Lower lobe of right lung (tissue), 2 donors: ENCODE data around the gene ARMC7. TPM values are rescaled to one million over a fixed set of nuclear protein-coding genes. Genes with fewer than 3 reads are reported as not detected.

Experiments used
- ATAC-seq, 2 donors: fragments of 200-7000 bp; cut with Tn5 transposase; one replicate each; pipeline ENCODE4 v1.9.1; 2020 to 2022; ENCODE audit warnings: mild to moderate bottlenecking in 2 of 2, moderate library complexity in 2 of 2
- DNase-seq: peaks from one replicate; pipeline ENCODE4 v3.0.0-alpha.2; 2020
- H3K27ac ChIP-seq: fragments of 200-600 bp; one replicate; pipeline ENCODE4 v1.8.0; 2022
- H3K27me3 ChIP-seq: fragments of 200-600 bp; one replicate; pipeline ENCODE4 v1.8.0; 2022; ENCODE audit warnings: low read depth
- H3K36me3 ChIP-seq: fragments of 200-600 bp; one replicate; pipeline ENCODE4 v1.8.0; 2022; ENCODE audit warnings: mild to moderate bottlenecking
- H3K4me1 ChIP-seq: fragments of 200-600 bp; one replicate; pipeline ENCODE4 v1.8.0; 2022
- H3K4me3 ChIP-seq: fragments of 200-600 bp; one replicate; pipeline ENCODE4 v1.8.0; 2022; ENCODE audit warnings: mild to moderate bottlenecking
- H3K9me3 ChIP-seq: fragments of 200-600 bp; one replicate; pipeline ENCODE4 v1.8.0; 2022
- intact Hi-C: fragments of 100-400 bp; cut with DNase I; formaldehyde crosslinking; loops from one replicate; pipeline ENCODE4 v1.11.0; 2022
- total RNA-seq: library from RNA; stranded (reverse); fragmentation: NEBNext Ultra II Directional; extraction: Animal tissue kit (Norgen Biotek cat#: 25700); gene quantifications from one replicate; pipeline ENCODE4 v1.2.1, GENCODE V29; 2021
- TF ChIP-seq, protein P1 (sequence below): fragments of 200-600 bp; IDR thresholded peaks from one replicate; pipeline ENCODE4 v1.8.0; 2022; ENCODE audit warnings: antibody characterized with exemption, mild to moderate bottlenecking
- donor health status: DM: no; HTN: yes; CAD: no; lungs with severe emphysema.

The ARMC7 gene
- total RNA-seq, 1 donor from 2014 or later: 16.7 TPM

DNA sequence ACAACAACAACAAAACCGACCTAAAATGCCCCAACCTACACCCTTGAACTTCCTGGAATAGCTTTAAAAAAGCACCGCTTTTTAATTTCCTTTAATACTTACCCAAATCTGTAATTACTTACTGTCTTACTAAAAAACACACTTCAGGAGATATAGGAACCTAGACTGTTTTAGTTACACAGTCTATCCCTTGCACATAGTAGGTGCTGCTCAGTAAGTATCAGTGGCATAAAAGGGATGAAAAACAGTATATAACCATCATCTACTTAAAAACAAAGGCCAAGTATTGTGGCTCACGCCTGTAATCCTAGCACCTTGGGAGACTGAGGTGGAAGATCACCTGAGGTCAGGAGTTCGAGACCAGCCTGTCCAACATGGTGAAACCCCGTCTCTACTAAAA lies 66.9 kb downstream of the ARMC7 start:
- H3K27ac ChIP-seq: no peak overlapping the region
- H3K27me3 ChIP-seq: no peaks in the 10 kb centered on the region
- ATAC-seq (no peak), DNase-seq (no peak)
- no peak overlapping the region for H3K4me3 ChIP-seq
- H3K4me1 ChIP-seq: peaks cover 20% of the 10 kb centered on the region
- peaks cover 87% of the 10 kb centered on the region for H3K36me3 ChIP-seq
- H3K9me3 ChIP-seq: no peaks in the 10 kb centered on the region
- intact Hi-C loops: loop anchor here (10.0 kb wide), 1 partner anchor 62 kb away; no protein-coding TSS in a partner anchor
- TF ChIP-seq, protein P1, sequence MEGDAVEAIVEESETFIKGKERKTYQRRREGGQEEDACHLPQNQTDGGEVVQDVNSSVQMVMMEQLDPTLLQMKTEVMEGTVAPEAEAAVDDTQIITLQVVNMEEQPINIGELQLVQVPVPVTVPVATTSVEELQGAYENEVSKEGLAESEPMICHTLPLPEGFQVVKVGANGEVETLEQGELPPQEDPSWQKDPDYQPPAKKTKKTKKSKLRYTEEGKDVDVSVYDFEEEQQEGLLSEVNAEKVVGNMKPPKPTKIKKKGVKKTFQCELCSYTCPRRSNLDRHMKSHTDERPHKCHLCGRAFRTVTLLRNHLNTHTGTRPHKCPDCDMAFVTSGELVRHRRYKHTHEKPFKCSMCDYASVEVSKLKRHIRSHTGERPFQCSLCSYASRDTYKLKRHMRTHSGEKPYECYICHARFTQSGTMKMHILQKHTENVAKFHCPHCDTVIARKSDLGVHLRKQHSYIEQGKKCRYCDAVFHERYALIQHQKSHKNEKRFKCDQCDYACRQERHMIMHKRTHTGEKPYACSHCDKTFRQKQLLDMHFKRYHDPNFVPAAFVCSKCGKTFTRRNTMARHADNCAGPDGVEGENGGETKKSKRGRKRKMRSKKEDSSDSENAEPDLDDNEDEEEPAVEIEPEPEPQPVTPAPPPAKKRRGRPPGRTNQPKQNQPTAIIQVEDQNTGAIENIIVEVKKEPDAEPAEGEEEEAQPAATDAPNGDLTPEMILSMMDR: no peak

DNA sequence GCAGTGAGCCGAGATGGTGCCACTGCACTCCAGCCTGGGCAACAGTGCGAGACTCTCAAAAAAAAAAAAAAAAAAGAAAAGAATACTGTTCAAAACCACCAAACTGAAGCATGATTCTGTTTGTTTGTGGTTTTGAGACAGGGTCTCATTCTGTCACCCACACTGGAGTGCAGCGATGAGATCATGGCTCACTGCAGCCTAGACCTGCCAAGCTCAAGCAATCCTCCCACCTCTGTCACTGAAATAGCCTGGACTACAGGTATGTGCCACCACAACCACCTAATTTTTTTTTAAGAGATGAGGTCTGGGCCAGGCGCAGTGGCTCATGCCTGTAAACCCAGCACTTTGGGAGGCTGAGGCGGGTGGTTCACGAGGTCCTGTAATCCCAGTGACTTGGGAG lies 68.7 kb downstream of the ARMC7 start:
- peaks cover 70% of the 10 kb centered on the region for H3K36me3 ChIP-seq
- TF ChIP-seq, protein P1: no peak
- ATAC-seq: no peak

More for the DNA sequence above, 68.7 kb downstream of the ARMC7 start:
- H3K27ac ChIP-seq: no peak overlapping the region
- intact Hi-C loops: loop anchor here (10.0 kb wide), 1 partner anchor 64 kb away; no protein-coding TSS in a partner anchor
- no peaks in the 10 kb centered on the region for H3K9me3 ChIP-seq
- H3K4me3 ChIP-seq: no peak overlapping the region
- H3K4me1 ChIP-seq: peaks cover 20% of the 10 kb centered on the region
- no peak for DNase-seq
- no peaks in the 10 kb centered on the region for H3K27me3 ChIP-seq

Other genes with a start within 250 kb of the ARMC7 start
- 12.6 TPM for gene FDXR, start 237.0 kb upstream of the ARMC7 start, total RNA-seq
- gene FADS6, start 216.3 kb upstream of the ARMC7 start, total RNA-seq: not detected
- 0.21 TPM for gene USH1G, start 186.7 kb upstream of the ARMC7 start, total RNA-seq
- gene OTOP2, start 185.7 kb upstream of the ARMC7 start, total RNA-seq: not detected
- gene OTOP3, start 174.1 kb upstream of the ARMC7 start, total RNA-seq: not detected
- gene HID1, start 137.2 kb upstream of the ARMC7 start, total RNA-seq: 28.6 TPM
- gene CDR2L, start 122.3 kb upstream of the ARMC7 start, total RNA-seq: 12.6 TPM
- gene MRPL58, start 97.3 kb upstream of the ARMC7 start, total RNA-seq: 22.4 TPM
- 171 TPM for gene ATP5PD, start 63.0 kb upstream of the ARMC7 start, total RNA-seq
- 22.9 TPM for gene KCTD2, start 62.7 kb upstream of the ARMC7 start, total RNA-seq
- gene SLC16A5, start 22.0 kb upstream of the ARMC7 start, total RNA-seq: 32.3 TPM
- 34.9 TPM for gene NT5C, start 21.8 kb downstream of the ARMC7 start, total RNA-seq
- gene JPT1, start 44.5 kb downstream of the ARMC7 start, total RNA-seq: 61.1 TPM
- gene SUMO2, start 73.0 kb downstream of the ARMC7 start, total RNA-seq: 351 TPM
- gene NUP85, start 95.7 kb downstream of the ARMC7 start, total RNA-seq: 66.8 TPM
- 68.6 TPM for gene GGA3, start 151.6 kb downstream of the ARMC7 start, total RNA-seq
- gene MRPS7, start 151.9 kb downstream of the ARMC7 start, total RNA-seq: 38.3 TPM
- 32.1 TPM for gene MIF4GD, start 161.3 kb downstream of the ARMC7 start, total RNA-seq
- 41.5 TPM for gene SLC25A19, start 179.5 kb downstream of the ARMC7 start, total RNA-seq